Stimulated activated CD4-positive, alpha-beta T cell treated with anti-CD3 and anti-CD28 coated beads, Interleukin-1b, Interleukin-23, amount 100 ng/mL, for 48 hours (primary cell): ENCODE results near the gene DGAT2.

ENCODE experiments used
- DNase-seq: peaks from one replicate; pipeline ENCODE4 v3.0.0-alpha.2; 2020

The DGAT2 gene

GRCh38 chr11:75757651-75758050 lies 10.9 kb upstream of the DGAT2 start:
- no peak for DNase-seq

GRCh38 chr11:75759832-75760231 lies 8.7 kb upstream of the DGAT2 start:
- DNase-seq: no peak

- no peak for DNase-seq
Observed at GRCh38 chr11:75760243-75760642, 8.3 kb upstream of the DGAT2 start.

GRCh38 chr11:75760710-75761493 lies 7.7 kb upstream of the DGAT2 start:
- no peak for DNase-seq

GRCh38 chr11:75762158-75762557 lies 6.4 kb upstream of the DGAT2 start:
- DNase-seq: no peak

GRCh38 chr11:75762885-75763284 lies 5.7 kb upstream of the DGAT2 start:
- no peak for DNase-seq

GRCh38 chr11:75763846-75764245 lies 4.7 kb upstream of the DGAT2 start:
- no peak for DNase-seq

GRCh38 chr11:75765116-75765515 lies 3.5 kb upstream of the DGAT2 start:
- DNase-seq: no peak

- no peak for DNase-seq
Observed at GRCh38 chr11:75766443-75767227, 1.9 kb upstream of the DGAT2 start.

GRCh38 chr11:75767228-75767572 lies 1.4 kb upstream of the DGAT2 start:
- no peak for DNase-seq

- DNase-seq: no peak
Observed at GRCh38 chr11:75767793-75768111, 826 bp upstream of the DGAT2 start.

- no peak for DNase-seq
Observed at GRCh38 chr11:75768909-75769771, 562 bp downstream of the DGAT2 start.

GRCh38 chr11:75770102-75770501 lies 1.5 kb downstream of the DGAT2 start:
- no peak for DNase-seq

- no peak for DNase-seq
Observed at GRCh38 chr11:75771646-75772410, 3.2 kb downstream of the DGAT2 start.

GRCh38 chr11:75773595-75774353 lies 5.2 kb downstream of the DGAT2 start:
- DNase-seq: peak; percentile 47

GRCh38 chr11:75775056-75775455 lies 6.5 kb downstream of the DGAT2 start:
- DNase-seq: no peak

GRCh38 chr11:75776546-75776945 lies 8.0 kb downstream of the DGAT2 start:
- no peak for DNase-seq

- no peak for DNase-seq
Observed at GRCh38 chr11:75777461-75778110, 9.0 kb downstream of the DGAT2 start.

- DNase-seq: no peak
Observed at GRCh38 chr11:75778962-75779361, 10.4 kb downstream of the DGAT2 start.

GRCh38 chr11:75779960-75780359 lies 11.4 kb downstream of the DGAT2 start:
- no peak for DNase-seq

GRCh38 chr11:75780888-75781287 lies 12.3 kb downstream of the DGAT2 start:
- no peak for DNase-seq

GRCh38 chr11:75781296-75781695 lies 12.7 kb downstream of the DGAT2 start:
- DNase-seq: no peak
